Brain microvascular endothelial cell (primary cell): ENCODE results near the gene C1QL1.

Experiments
- DNase-seq: peaks from one replicate; pipeline ENCODE4 v3.0.0-alpha.2; 2020
- H3K27ac ChIP-seq: fragments of 250-450 bp; sonication (Bioruptor Pico); 2 replicates; pipeline ENCODE4 v1.5.1; 2020; ENCODE audit warnings: mild to moderate bottlenecking, moderate library complexity
- H3K27me3 ChIP-seq: fragments of 250-450 bp; sonication (Bioruptor Pico); replicated peaks from 2 replicates; pipeline ENCODE4 v1.5.1; 2020; ENCODE audit warnings: mild to moderate bottlenecking
- H3K36me3 ChIP-seq: fragments of 250-450 bp; sonication (Bioruptor Pico); replicated peaks from 2 replicates; pipeline ENCODE4 v1.5.1; 2020; ENCODE audit warnings: mild to moderate bottlenecking
- H3K4me3 ChIP-seq: 2 replicates; pipeline ENCODE4 v1.5.1; 2011; ENCODE audit warnings: low read depth, mild to moderate bottlenecking, control low read depth, low read length, moderate library complexity
- in situ Hi-C: cut with HindIII; loops from 2 replicates; pipeline ENCODE4 v1.10.0; 2017; ENCODE audit warnings: low sequenced_read_pairs, low pct_ligation_motif_present
- TF ChIP-seq, protein P1 (sequence below): IDR thresholded peaks from 2 replicates; pipeline ENCODE4 v1.5.1; 2011; ENCODE audit warnings: low read depth, mild to moderate bottlenecking, moderate library complexity, low read length, control low read depth, inconsistent platforms; ENCODE audit errors: missing control alignments

Gene C1QL1

GRCh38 chr17:44928950-44929720 is 39.0 kb downstream of the C1QL1 start:
- no peak overlapping the region for H3K4me3 ChIP-seq
- H3K27ac ChIP-seq = no peak overlapping the region
- H3K36me3 ChIP-seq = no peaks in the 10 kb centered on the region
- in situ Hi-C loops = no loop called here
- DNase-seq = no peak
- TF ChIP-seq, protein P1, sequence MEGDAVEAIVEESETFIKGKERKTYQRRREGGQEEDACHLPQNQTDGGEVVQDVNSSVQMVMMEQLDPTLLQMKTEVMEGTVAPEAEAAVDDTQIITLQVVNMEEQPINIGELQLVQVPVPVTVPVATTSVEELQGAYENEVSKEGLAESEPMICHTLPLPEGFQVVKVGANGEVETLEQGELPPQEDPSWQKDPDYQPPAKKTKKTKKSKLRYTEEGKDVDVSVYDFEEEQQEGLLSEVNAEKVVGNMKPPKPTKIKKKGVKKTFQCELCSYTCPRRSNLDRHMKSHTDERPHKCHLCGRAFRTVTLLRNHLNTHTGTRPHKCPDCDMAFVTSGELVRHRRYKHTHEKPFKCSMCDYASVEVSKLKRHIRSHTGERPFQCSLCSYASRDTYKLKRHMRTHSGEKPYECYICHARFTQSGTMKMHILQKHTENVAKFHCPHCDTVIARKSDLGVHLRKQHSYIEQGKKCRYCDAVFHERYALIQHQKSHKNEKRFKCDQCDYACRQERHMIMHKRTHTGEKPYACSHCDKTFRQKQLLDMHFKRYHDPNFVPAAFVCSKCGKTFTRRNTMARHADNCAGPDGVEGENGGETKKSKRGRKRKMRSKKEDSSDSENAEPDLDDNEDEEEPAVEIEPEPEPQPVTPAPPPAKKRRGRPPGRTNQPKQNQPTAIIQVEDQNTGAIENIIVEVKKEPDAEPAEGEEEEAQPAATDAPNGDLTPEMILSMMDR = no peak
- no peaks in the 10 kb centered on the region for H3K27me3 ChIP-seq

DNA sequence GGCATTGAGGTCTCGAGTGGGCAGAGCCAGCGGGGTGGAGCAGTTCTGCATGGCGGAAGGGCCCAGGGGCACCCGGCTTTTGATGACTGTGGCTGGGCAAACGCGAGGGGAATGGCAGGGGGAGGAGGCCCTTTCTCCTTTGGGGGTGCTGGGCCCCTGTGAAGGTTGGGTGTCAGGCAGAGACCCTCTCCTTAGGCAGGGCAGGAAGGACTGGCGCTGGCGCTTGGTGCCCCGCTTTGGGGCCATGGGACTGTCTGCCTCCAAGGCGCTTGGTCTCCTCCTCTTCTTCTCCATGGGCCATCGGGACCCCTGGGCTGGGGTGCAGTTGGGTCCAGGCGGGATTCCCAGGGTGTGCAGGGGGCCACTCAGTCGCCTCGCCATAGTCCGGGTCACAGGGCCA is 40.0 kb downstream of the C1QL1 start:
- Histone ChIP-seq H3K4me3 (no peak overlapping the region), H3K27me3 (no peaks in the 10 kb centered on the region), H3K36me3 (no peaks in the 10 kb centered on the region), H3K27ac (no peak overlapping the region)
- in situ Hi-C loops = no loop called here
- TF ChIP-seq, protein P1 = no peak
- no peak for DNase-seq

DNA sequence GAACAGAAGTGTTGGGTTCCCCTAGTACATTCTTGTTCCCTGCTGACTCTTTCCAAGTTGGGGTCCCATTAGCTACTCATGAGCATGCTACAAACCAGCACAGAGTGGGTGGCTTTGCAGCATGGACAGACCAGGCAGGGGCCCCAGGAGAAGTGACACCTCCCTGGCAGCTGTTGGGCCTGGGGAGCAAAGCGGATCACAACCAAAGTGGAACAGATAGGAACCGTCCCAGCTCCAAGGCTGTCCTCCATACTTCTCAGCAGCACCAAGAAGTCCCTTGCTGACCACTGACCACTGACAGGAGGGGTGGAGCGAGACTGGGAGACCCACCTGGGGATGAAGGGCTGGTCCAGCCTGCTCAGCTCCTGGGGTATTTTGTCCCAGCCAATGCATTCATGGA is 40.4 kb downstream of the C1QL1 start:
- Histone ChIP-seq H3K36me3 (no peaks in the 10 kb centered on the region), H3K27ac (no peak overlapping the region), H3K4me3 (no peak overlapping the region), H3K27me3 (no peaks in the 10 kb centered on the region)
- in situ Hi-C loops = no loop called here
- TF ChIP-seq, protein P1 = no peak
- no peak for DNase-seq

DNA sequence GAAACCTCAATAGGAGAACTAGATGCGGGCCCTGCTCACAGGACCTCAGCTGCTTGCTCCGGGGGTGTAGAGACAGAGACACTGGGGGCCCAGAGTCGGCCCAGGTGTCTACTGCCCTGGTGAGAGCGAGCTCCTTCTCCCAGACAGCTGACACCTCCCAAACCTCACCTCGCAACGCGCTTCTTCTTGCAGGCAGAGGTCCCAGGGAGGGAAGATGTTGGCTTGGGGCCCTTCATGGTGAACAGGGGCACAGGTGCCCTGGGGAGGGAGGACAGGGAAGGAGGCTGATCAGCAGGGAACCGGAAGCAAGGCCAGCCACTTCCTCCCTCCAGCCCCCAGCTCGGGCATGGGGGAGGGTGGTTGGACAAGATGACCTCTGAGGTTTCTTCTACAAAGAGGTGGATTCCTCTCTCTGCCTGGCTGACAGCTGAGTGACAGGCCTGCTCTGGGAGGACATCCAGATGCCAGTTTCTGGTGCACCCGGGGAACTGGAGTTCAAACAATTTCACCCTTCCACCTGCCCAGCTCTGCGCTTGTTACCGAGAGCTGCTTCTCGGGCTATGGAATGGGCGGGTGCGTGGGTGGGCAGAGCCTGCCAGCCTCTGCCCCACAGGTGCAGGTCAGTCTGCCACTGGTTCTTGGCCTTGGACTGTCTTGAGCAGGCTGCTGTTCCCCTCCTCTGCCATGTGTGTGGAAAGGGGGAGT is 41.1 kb downstream of the C1QL1 start:
- TF ChIP-seq, protein P1 = no peak
- Histone ChIP-seq H3K27me3 (no peaks in the 10 kb centered on the region), H3K4me3 (no peak overlapping the region), H3K27ac (no peak overlapping the region), H3K36me3 (no peaks in the 10 kb centered on the region)
- in situ Hi-C loops = no loop called here
- no peak for DNase-seq

GRCh38 chr17:44925731-44926697 is 42.1 kb downstream of the C1QL1 start:
- DNase-seq = no peak
- H3K36me3 ChIP-seq = no peaks in the 10 kb centered on the region
- no peak overlapping the region for H3K4me3 ChIP-seq
- TF ChIP-seq, protein P1 = no peak
- no peak overlapping the region for H3K27ac ChIP-seq
- no peaks in the 10 kb centered on the region for H3K27me3 ChIP-seq
- in situ Hi-C loops = no loop called here
